Measurements from ENCODE around the gene CC2D1A.
A peak's percentile ranks its signal among the peaks of the same experiment; 100 is the strongest.
"Not testable (repeated sequence)": the region's sequence is repeated elsewhere in the genome, so short reads cannot be mapped to it uniquely, and the experiment has no call there.

Gene CC2D1A

DNA sequence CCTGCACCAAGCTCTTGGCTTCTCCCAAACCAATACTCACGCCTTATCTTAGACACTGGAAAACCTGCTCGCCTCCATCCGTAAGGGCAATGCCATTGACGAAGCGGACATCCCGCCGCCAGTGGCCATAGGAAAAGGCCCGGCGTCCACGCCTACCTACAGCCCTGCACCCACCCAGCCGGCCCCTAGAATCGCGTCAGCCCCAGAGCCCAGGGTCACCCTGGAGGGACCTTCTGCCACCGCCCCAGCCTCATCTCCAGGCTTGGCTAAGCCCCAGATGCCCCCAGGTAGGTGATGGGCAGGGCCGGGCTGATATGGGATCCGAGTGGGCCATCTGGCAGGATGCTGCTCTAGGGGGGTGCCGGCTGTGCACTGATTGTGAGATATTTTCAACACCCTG is 7.4 kb downstream of the CC2D1A start:
- no peak for DNase-seq

DNA sequence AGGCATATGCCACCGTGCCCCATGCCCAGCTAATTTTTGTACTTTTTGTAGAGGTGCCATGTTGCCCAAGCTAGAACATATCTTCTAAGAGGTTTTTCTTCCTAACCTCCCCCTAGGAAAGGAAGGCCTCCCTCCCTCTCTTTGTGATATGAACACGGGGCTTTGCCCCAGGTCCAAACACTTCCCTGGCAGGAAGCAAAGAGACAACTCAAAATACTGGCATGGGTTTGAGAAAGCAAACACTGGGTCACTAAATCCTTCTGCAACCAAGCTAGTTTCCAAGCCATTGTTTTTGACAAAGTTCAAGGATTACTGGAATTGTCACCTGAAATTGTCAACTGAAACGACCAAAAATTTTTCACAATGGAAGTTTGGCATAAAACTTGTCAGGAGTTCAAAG is 8.8 kb downstream of the CC2D1A start:
- no peak for DNase-seq

DNA sequence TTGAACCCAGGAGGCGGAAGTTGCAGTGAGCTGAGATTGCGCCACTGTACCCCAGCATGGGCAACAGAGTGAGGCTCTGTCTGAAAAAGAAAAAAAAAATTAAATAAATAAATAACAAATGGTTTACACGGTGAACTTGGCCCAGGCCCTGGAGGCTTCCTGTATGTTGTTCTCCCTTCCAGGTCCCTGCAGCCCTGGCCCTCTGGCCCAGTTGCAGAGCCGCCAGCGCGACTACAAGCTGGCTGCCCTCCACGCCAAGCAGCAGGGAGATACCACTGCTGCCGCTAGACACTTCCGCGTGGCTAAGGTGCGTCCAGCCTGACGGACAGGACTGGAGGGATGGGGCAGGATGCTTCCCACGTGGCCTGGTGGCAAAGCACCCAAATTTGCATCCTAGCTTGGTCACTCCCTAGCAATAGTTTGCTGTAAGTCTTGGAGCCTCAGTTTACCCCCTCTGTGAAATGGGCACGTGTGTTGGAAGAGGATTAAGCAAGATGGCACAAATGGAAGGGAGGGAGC is 11.9 kb downstream of the CC2D1A start:
- no peak for DNase-seq

DNA sequence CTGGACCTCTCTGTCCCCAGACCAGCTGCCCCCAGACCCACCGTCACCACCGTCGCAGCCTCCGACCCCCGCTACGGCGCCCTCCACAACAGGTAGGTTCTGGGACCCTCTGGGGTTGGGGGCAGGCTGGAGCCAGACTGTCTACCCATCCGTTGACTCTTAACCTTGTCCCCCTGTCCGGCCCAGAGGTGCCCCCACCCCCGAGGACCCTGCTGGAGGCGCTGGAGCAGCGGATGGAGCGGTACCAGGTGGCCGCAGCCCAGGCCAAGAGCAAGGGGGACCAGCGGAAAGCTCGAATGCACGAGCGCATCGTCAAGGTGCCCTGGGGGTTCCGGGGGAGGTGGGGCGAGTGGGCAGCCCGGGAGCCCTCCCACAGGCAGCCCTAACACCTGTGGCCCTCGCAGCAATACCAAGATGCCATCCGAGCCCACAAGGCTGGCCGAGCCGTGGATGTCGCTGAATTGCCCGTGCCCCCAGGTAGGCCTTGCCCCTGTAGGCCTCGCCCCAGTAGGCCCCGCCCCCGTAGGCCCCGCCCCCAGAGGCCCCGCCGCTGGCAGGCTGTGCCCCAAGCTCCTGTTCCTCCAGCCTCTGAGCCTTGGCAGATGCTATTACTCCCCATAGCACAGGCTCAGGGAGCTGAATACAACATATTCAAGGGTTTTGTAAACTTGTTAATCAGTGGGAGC is 12.9 kb downstream of the CC2D1A start:
- DNase-seq, result peak in 1 of 2 experiments; percentile 13

DNA sequence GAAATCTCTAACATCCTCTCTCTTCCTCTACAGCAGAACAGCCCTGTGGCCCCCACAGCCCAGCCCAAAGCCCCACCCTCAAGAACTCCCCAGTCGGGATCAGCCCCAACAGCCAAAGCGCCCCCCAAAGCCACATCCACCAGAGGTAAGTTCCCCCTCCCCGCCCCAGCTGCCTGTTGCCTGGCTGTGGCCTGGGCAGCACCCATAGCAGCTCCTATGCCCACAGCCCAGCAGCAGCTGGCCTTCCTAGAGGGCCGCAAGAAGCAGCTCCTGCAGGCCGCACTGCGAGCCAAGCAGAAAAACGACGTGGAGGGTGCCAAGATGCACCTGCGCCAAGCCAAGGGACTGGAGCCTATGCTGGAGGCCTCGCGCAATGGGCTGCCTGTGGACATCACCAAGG is 14.5 kb downstream of the CC2D1A start:
- DNase-seq, result no peak

DNA sequence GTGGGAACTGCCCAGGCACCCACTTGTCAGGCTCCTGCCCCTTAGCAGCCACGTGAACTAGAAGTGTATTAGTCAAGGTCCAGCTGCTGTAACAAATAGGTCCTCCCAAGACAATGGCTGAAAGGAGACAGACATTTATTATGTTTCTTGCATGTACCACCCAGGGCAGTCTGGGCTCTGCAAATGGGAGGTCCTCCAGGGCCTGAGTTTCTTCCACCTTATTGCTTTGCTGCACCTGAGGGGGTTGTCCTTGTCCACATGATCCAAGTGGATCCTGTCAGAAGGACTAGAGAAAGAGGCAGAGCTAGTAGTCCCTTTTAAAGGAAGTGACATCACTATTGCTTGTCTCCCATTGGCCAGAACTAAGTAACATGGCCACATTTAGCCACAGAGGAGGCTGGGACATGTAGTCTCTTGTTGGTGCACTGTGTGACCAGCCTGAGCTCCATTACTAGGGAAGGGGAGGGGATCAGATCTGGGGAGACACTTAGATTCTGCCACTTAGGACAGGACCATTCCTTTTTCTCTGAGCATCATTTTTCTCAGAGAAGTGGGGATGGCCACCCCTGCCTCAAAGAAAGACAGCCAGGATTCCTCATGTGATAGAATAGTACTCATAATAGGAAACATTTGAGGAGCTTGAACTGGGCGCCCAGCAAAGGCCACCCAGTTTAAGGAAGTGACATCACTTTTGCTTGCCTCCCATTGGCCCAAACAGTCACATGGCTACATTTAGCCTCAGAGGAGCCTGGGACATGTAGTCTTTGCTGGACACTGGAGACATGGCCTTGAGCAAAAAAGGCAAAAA is 15.1 kb downstream of the CC2D1A start:
- peak; percentile 15 to 33 for DNase-seq

DNA sequence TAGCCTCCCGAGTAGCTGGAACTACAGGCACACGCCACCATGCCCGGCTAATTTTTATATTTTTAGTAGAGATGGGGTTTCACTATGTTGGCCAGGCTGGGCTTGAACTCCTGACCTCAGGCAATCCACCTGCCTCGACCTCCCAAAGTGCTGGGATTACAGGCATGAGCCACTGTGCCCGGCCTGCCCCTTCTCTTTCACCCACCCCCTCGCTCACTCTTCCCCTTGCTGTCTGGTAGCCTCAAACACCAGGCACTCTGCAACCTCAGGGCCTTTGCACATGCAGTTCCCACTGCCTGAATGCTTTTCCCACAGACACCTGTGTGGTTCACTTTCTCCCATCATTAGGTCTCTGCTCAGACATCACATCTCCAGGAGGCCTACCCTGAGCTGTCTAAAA is 16.1 kb downstream of the CC2D1A start:
- DNase-seq, result not testable (repeated sequence)

DNA sequence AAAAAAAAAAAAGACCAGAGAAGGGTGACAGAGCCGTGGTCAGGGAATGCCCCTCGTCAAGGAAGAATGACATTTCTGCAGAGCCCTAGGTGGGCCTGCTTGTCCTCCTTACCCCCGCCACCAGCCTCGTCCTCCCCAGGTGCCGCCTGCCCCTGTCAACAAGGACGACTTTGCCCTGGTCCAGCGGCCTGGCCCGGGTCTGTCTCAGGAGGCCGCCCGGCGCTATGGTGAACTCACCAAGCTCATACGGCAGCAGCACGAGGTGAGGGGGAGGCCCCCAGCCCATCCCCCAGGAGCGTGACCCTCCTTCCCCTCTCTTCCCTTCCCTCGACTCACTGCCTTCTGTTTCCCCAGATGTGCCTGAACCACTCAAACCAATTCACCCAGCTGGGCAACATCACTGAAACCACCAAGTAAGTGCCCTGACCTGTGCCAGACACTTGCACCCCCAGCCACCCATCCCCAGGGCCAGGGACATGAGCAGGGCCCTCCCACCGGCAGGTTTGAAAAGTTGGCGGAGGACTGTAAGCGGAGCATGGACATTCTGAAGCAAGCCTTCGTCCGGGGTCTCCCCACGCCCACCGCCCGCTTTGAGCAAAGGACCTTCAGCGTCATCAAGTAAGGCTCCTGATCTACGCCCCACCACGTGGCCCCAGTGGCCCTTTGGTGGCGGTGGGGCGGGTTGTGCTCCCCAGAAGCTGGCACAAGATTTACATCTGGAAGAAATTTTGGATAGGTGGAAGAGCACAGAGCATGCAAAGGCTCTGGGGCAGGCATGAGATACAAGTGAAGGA is 17.4 kb downstream of the CC2D1A start:
- DNase-seq, result no peak

DNA sequence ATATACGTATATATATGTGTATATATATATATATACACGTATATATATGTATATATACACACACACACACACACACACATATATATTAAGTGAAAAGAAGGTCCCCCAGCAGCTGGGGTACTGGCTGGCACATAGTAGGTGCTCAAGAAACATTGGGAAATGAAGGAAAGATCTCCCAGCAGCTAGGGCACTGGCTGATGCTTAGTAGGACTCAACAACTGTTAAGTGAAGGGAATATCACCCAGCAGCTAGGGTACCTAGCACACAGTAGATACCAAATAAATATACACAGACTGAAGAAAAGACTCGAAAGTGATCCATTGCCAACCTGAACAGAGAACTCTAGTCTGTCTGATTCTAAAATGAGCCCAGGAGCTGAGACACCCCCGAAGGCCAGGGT is 20.0 kb downstream of the CC2D1A start:
- DNase-seq, result no peak

DNA sequence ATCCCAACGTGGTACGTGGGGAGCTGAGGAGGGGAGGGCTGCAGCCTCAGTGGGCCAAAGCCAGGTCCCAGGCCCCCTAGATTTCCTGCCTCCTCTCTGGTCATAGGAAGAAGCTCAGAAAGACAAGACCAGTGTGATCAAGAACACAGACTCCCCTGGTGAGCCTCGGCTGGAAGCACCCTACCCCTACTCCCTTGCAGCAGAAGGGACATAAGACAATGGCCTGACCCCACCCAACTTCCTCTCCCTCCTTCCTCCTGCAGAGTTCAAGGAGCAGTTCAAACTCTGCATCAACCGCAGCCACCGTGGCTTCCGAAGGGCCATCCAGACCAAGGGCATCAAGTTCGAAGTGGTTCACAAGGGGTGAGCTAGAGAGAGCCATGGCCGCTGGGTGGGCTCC is 20.7 kb downstream of the CC2D1A start:
- no peak for DNase-seq

DNA sequence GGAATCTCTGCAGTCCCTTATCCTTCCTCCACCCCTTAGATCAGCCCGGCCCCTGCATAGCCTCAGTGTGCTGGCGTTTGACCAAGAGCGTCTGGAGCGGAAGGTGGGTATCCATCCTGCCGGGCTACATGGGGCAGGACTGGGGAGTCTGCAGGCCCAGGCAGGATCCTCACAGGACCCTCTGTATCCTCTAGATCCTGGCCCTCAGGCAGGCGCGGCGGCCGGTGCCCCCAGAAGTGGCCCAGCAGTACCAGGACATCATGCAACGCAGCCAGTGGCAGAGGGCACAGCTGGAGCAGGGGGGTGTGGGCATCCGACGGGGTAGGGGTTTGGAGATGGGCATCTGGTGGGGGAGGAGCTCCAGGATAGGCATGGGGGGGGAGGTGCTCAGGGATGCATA is 23.3 kb downstream of the CC2D1A start:
- DNase-seq, result no peak

DNA sequence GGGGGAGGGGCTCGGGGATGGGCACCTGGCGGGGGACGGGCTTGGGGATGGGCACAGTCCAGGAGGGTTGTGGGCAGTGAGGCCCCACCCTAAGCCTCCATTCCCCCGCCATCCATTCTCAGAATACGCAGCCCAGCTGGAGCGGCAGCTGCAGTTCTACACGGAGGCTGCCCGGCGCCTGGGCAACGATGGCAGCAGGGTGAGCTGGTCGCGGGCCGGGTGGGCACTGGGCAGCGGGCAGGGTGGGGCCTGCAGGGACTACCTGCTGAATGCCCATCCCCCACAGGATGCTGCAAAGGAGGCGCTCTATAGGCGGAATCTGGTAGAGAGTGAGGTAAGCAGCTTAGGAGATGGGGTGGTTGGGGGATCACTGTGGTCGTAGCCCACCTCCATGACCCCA is 24.0 kb downstream of the CC2D1A start:
- no peak for DNase-seq

DNA sequence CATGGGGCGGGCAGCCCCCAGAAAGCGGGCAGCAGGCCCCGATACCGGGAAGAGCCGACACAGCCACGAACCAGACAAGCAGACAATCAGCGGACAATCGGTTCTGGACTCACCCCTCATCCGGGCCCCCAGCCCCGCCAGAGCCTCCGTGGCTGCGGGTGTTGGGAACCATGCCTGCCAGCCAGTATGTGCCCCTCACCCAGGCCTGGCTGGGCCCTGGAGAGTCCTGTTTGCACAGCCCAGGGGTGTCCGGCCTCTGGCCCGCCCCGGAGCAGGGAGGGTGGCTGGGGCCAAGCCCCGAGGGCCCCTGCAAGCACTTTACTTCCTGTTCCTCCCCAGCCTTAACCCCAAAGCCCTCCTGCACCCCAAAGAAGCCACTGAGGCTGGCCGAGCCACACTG is 24.4 kb downstream of the CC2D1A start:
- no peak for DNase-seq

DNA sequence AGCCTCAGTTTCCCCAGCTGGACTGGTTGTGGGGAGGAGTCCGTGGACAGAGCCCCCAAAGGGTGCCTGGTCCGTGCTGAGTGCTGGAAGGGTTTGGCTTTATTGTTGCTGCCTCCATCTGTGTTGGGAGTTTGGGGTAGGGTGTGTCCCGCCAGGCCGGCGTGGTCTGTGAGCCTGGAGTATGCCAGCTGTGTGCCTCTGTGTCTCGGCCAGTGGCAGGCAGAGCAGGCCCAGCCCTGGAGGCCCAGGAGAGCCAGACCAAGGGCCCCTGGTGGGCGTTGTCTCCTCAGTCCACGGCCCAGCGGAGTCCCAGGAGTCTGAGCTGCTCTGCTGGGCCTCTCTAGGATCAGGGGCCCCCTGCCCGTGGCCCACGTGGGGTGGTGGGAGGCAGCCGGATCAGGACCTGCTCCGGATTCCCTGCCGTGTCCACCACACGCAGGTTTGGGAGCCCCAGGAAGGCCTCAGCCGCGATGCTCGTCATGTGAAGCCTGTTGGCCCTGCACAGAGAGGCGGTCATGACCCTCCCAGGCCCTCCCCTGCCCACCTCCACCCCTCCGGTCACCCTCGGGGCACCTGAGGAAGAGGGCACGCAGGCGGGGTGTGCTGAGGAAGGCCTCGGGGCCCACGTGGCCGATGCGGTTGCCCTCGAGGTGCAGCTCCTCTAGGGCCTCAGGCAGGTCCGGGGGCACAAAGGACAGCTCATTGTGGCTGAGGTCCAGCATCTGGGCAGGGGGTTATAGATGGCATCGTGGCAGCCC is 25.6 kb downstream of the CC2D1A start:
- no peak for DNase-seq

DNA sequence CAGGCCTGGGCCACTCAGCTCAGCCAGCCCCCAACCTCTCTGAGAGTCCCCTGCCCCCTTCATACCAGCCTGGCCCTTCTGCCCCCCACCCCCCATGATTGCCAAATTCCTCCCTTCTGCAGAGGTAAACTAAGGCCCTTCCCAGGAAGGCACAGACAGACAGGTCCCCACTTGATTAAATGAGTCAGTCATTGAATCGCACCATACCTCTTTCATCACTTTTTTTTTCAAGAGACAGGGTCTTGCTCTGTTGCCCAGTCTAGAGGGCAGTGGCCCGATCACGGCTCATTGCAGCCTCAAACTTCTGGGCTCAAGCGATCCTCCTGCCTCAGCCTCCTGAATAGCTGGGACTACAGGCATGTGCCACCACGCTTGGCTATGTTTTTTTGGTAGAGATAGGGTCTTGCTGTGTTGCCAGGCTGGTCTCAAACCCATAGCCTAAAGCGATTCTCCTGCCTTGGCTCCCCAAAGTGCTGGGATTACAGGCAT is 26.2 kb downstream of the CC2D1A start:
- no peak for DNase-seq

DNA sequence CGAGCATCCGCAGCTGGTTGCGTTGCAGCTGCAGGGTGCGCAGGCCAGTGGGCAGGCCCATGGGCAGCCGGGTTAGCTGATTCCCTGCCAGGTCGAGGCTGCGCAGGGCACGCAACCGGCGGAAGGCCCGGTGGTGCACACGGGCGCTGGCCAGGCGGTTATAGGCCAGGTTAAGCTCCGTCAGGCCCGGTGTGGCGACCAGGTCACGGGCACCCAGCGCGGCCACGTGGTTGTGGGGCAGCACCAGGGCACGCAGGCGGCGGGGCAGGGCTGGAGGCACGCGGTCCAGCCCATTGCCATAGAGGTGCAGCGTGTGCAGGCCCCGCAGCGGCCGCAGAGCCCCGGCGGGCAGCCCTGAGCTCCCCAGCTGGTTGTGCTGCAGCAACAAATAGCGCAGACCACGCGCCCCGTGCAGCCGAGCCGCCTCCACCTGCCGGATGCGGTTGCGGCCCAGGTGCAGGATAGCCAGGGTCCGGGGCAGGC is 27.0 kb downstream of the CC2D1A start:
- no peak for DNase-seq

DNA sequence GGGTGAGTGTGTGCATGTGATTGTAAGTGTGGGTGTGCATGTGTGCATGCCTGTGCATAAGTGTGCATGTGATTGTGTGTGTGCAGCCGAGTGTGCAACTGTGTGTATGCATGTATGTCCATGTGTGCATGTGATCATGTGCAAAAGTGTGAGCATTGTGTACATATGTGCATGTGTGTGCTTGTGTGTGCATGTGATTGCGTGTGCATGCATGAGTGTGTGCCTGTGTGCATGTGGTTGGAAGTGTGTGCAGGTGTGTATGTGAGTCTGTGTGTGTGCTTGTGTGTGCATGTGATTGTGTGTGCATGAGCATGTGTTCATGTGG is 28.7 kb downstream of the CC2D1A start:
- no peak for DNase-seq

DNA sequence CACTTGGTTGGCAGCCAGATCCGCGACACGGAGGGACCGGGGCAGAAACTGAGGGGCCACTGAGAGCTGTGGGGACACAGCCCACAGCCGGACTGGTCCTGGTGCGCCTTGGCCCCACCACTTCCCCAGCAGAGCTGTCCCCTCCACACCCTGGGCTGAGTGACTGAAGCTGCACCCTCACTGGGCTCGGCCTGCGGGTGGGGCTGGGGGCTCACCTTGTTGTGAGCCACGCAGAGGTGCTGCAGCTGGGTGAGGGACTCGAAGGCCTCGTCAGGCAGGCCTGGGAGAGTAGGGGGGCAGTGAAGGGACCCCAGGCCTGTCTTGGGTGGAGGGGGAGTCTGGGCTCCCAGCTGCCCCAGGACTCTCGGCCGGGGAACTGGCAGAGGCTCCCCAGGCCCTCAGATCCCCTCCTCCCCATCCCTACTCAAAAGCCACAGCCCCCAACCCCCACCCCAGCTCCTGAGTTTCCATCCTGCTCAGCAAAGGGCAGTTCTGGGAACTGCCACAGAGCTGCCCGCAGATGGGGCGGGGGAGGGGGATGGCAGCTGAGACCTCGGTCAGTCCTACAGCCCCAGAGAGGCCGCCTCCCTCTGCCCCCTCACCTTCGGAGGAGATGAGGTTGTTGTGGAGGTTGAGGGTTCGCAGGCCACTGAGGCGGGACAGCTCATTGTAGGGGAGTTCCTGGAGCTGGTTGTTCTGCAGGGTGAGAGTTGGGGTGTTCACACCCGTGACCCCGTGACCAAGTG is 29.9 kb downstream of the CC2D1A start:
- no peak for DNase-seq

DNA sequence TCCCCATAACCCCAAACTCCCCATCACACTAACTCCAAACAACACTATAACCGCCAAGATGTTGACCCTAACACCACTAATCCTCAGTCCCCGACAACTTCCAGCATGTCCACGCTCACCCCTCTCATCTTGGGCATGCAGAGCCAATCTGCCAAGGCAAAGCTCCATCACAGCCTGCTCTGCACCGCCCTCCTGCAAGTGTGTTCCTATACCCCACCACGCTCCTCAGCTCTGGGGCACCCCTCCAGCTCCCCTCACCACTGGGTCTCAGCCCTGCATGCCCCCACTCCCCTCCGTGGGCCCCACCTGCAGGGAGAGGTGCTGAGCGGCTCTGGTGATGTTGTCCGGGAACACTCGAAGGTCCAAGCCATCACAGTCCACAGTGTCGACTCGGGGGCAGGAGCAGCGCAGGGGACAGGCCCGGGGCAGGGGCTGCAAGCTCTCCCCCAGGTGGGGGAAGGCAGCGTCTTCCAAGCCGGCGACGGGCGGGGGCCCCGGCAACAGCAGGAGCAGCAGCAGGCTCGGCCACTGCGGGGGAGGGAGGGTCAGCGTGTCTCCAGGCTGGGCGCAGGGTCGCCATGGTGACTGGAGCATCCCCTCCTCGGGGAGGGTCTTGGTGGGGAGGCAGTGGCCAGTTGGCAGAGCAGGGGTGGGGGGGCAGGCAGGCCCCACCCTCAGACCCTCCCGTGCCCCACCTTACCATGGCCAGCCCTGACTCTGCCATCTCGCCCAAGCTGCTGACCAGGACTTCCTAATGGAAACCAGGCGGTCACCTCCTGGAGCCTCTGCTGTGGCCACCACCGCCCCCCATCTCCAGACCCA is 31.7 kb downstream of the CC2D1A start:
- no peak for DNase-seq

DNA sequence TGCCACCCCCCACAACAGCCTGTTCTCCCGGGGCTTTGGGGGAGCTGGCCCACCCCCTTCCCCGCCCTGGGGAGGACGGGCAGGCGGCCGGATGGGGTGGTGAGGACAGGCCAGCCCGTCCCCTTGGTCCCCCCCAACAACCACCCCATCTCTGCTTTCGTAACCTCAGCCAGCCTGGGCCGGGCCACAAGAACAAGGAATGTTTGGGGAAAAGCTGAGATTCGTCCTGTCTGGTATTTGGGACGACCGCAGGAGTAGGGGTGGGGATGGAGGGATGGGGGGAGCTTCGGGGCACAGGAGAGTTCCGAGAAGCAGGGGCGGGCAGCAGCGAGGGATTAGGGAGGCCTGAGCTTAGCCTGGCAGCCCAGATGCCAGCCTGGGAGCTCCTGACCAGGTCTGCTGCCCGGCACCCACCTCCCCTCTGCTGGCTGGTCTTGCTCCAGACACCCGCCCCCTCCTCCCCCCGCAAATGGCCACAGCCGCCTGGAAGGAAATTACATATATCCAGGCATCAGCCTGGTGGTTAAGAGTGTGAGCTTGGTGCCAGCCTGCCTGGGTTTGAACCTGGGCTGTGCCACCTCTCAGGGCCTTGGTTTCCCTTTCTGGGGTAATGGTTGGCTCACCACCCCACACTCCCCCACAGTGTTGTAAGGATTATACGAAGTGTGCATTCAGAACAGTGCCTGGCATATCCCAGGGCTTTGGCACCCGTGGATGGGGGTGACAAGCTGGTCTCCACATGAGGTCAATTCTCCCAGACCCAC is 32.5 kb downstream of the CC2D1A start, which contains the start of gene PODNL1:
TSS of gene PODNL1 (minus strand) at position 117 of the 764 bp plus-strand sequence. CDS start 236 bp downstream, outside the sequence.
- no peak for DNase-seq

All from activated CD4-positive, alpha-beta T cell treated with anti-CD3 and anti-CD28 coated beads, Interleukin-2, amount 50 U/mL, for 48 hours (primary cell).